PC-3 (cell line): ENCODE results near the gene STIM1. TPM values are rescaled to one million over a fixed set of nuclear protein-coding genes. Genes with fewer than 3 reads are reported as not detected.

Experiments used
- ATAC-seq: fragments of 200-7000 bp; cut with Tn5 transposase; 2 replicates; pipeline ENCODE4 v1.9.1; 2020; ENCODE audit warnings: mild to moderate bottlenecking, moderate library complexity
- BruUV-seq: library from RNA; stranded (reverse); fragments of 400-500 nt; replicated peaks from 2 replicates; lab custom pipeline; 2021; lab: Mats Ljungman, UMichigan
- CTCF ChIA-PET: fragments of 300-600 bp; sonication (Branson Sonifier 250); formaldehyde crosslinking; loops from one replicate; lab custom pipeline; 2022; ENCODE audit warnings: antibody characterized with exemption; lab: Charles Lee
- POLR2A ChIA-PET: fragments of 300-600 bp; sonication (Branson Sonifier 250); formaldehyde crosslinking; loops from one replicate; lab custom pipeline; 2022; ENCODE audit warnings: antibody characterized with exemption; ENCODE audit not compliant: unreplicated experiment; lab: Charles Lee
- DNase-seq: peaks from one replicate; pipeline ENCODE4 v3.0.0-alpha.2; 2015
- H2AFZ ChIP-seq: fragments of 300-600 bp; sonication (generic); 2 replicates; pipeline ENCODE4 v1.6.0; 2016; ENCODE audit warnings: antibody characterized with exemption, low read length
- H3F3A ChIP-seq: fragments of 300-600 bp; sonication (generic); one replicate; pipeline ENCODE4 v1.6.0; 2017; ENCODE audit warnings: antibody characterized with exemption, low read length, control low read depth, mild to moderate bottlenecking; ENCODE audit not compliant: unreplicated experiment
- H3K27ac ChIP-seq: fragments of 300-600 bp; sonication (generic); 2 replicates; pipeline ENCODE4 v1.5.1; 2016; ENCODE audit warnings: mild to moderate bottlenecking, low read length
- H3K27me3 ChIP-seq: fragments of 300-600 bp; sonication (generic); 2 replicates; pipeline ENCODE4 v1.6.1; 2016; ENCODE audit warnings: low read length, mixed read lengths
- H3K36me3 ChIP-seq: fragments of 300-600 bp; sonication (generic); 2 replicates; pipeline ENCODE4 v1.6.1; 2016; ENCODE audit warnings: low read depth, mixed run types, low read length, mixed read lengths
- H3K4me1 ChIP-seq: fragments of 300-600 bp; sonication (generic); 2 replicates; pipeline ENCODE4 v1.5.1; 2016; ENCODE audit warnings: low read length; ENCODE audit not compliant: insufficient read depth
- H3K4me2 ChIP-seq: fragments of 300-600 bp; sonication (generic); 2 replicates; pipeline ENCODE4 v1.6.0; 2016; ENCODE audit warnings: low read length
- H3K4me3 ChIP-seq: fragments of 300-600 bp; sonication (generic); 2 replicates; pipeline ENCODE4 v1.5.1; 2016; ENCODE audit warnings: mild to moderate bottlenecking, low read length, mixed read lengths
- H3K79me2 ChIP-seq: fragments of 300-600 bp; sonication (generic); 2 replicates; pipeline ENCODE4 v1.6.1; 2017; ENCODE audit warnings: low read length, mixed read lengths
- H3K9ac ChIP-seq: fragments of 300-600 bp; sonication (generic); 2 replicates; pipeline ENCODE4 v1.6.0; 2016; ENCODE audit warnings: mild to moderate bottlenecking, low read length
- H3K9me2 ChIP-seq: fragments of 300-600 bp; sonication (generic); replicated peaks from 2 replicates; pipeline ENCODE4 v1.6.1; 2016; ENCODE audit warnings: mixed run types, low read length, mixed read lengths
- H3K9me3 ChIP-seq: fragments of 300-600 bp; sonication (generic); 2 replicates; pipeline ENCODE4 v1.6.1; 2016; ENCODE audit warnings: low read length, mixed read lengths
- H4K20me1 ChIP-seq: fragments of 300-600 bp; sonication (generic); 2 replicates; pipeline ENCODE4 v1.6.1; 2016; ENCODE audit warnings: low read length, mixed read lengths
- EZH2 ChIP-seq: fragments of 300-600 bp; sonication (generic); IDR thresholded peaks from one replicate; pipeline ENCODE4 v1.6.1; 2017; ENCODE audit warnings: antibody characterized with exemption, mild to moderate bottlenecking, low read length; ENCODE audit not compliant: unreplicated experiment
- EZH2phosphoT487 ChIP-seq: fragments of 300-600 bp; sonication (generic); IDR thresholded peaks from 2 replicates; pipeline ENCODE4 v1.6.1; 2018; ENCODE audit warnings: mild to moderate bottlenecking, antibody characterized with exemption, low read length, borderline replicate concordance
- intact Hi-C: fragments of 100-400 bp; cut with micrococcal nuclease; formaldehyde crosslinking; loops from 2 replicates; pipeline ENCODE4 v1.9.0; 2023
- total RNA-seq: library from RNA; depleted of rRNA; stranded (reverse); fragments of >200 nt; gene quantifications from 2 replicates; pipeline ENCODE4 v1.2.3, GENCODE V29; 2014
- TF ChIP-seq, protein P1 (sequence below): fragments of 300-600 bp; sonication (generic); conservative IDR thresholded peaks from 2 replicates; pipeline ENCODE4 v1.5.1; 2017; ENCODE audit warnings: antibody characterized with exemption, low read depth, mild to moderate bottlenecking, low read length

The STIM1 gene
- total RNA-seq, 1 experiment from 2014 or later, result 22.8 TPM

DNA sequence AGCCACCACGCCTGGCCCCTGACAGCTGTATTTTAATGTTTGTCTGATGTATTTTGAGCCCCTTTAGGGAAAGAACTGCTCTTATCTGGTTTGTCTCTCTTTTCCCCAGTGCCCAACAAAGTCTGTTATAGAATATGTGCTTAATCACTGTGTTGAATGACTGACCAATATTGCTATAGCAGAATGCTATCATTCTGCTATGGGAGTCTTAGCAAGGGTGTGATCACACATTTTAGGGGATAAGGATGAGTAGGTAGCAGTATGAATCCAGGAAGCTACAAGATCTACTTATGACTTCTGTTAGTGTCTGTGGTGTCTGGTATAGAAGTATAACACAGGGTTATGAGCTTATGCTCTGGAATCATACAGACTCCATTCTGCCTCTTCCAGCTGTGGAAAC, 121.6 kb downstream of the STIM1 start:
- Histone ChIP-seq H3K9me3 (no peaks in the 10 kb centered on the region), H3F3A (no peaks in the 10 kb centered on the region), H3K36me3 (no peaks in the 10 kb centered on the region), H4K20me1 (no peaks in the 10 kb centered on the region), H3K79me2 (no peaks in the 10 kb centered on the region), H3K27me3 (no peaks in the 10 kb centered on the region), H3K9ac (no peak overlapping the region), H3K4me1 (0 out of 2 replicates have a peak, but pooled peaks cover 6% of the 10 kb centered on the region), H2AFZ (no peak overlapping the region), H3K27ac (no peak overlapping the region), H3K4me2 (no peak overlapping the region), H3K9me2 (no peaks in the 10 kb centered on the region), H3K4me3 (no peak overlapping the region)
- intact Hi-C loops, result no loop called here
- CTCF ChIA-PET, result no interaction called here
- POLR2A ChIA-PET, result no interaction called here
- no peak for DNase-seq
- no peak for ATAC-seq
- no TSS peak for BruUV-seq
- TF ChIP-seq EZH2, result no peak
- TF ChIP-seq, protein P1, sequence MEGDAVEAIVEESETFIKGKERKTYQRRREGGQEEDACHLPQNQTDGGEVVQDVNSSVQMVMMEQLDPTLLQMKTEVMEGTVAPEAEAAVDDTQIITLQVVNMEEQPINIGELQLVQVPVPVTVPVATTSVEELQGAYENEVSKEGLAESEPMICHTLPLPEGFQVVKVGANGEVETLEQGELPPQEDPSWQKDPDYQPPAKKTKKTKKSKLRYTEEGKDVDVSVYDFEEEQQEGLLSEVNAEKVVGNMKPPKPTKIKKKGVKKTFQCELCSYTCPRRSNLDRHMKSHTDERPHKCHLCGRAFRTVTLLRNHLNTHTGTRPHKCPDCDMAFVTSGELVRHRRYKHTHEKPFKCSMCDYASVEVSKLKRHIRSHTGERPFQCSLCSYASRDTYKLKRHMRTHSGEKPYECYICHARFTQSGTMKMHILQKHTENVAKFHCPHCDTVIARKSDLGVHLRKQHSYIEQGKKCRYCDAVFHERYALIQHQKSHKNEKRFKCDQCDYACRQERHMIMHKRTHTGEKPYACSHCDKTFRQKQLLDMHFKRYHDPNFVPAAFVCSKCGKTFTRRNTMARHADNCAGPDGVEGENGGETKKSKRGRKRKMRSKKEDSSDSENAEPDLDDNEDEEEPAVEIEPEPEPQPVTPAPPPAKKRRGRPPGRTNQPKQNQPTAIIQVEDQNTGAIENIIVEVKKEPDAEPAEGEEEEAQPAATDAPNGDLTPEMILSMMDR, result no peak
- TF ChIP-seq EZH2phosphoT487, result no peak

DNA sequence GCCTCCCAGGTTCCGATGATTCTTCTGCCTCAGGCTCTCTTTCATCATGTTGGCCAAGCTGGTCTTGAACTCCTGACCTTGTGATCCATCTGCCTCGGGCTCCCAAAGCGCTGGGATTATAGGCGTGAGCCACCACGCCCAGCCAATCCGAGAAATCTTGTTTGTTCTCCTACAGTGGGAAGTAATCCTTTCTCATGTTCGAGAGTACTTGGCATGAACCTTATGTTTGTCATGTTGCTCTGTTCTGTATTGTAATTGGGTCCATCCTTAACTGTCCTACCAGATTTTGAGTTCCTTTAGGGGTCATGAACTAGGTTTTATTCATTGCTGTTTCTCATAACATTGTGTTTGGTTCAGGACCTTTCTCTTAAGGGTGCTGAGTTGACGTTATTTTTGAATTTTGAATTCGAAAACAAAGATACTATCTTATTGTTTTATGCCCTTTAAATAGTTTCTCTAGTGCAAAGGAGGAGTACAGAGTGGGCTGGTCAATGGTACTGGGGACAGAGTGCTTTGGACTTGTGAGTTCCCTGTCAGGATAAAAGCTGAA, 125.7 kb downstream of the STIM1 start:
- no peaks in the 10 kb centered on the region for H3K9me2 ChIP-seq
- no peaks in the 10 kb centered on the region for H4K20me1 ChIP-seq
- no peaks in the 10 kb centered on the region for H3F3A ChIP-seq
- no peak overlapping the region for H3K4me2 ChIP-seq
- no TSS peak for BruUV-seq
- H3K4me1 ChIP-seq, result no peaks in the 10 kb centered on the region
- no peak overlapping the region for H3K4me3 ChIP-seq
- no peaks in the 10 kb centered on the region for H3K27me3 ChIP-seq
- TF ChIP-seq, protein P1, result no peak
- TF ChIP-seq EZH2phosphoT487 (no peak), EZH2 (no peak)
- DNase-seq (no peak), ATAC-seq (no peak)
- no peaks in the 10 kb centered on the region for H3K79me2 ChIP-seq
- POLR2A ChIA-PET, result no interaction called here
- intact Hi-C loops, result no loop called here
- H3K36me3 ChIP-seq, result no peaks in the 10 kb centered on the region
- CTCF ChIA-PET, result no interaction called here
- H3K9ac ChIP-seq, result no peak overlapping the region
- no peaks in the 10 kb centered on the region for H3K9me3 ChIP-seq
- H3K27ac ChIP-seq, result no peak overlapping the region
- H2AFZ ChIP-seq, result no peak overlapping the region

DNA sequence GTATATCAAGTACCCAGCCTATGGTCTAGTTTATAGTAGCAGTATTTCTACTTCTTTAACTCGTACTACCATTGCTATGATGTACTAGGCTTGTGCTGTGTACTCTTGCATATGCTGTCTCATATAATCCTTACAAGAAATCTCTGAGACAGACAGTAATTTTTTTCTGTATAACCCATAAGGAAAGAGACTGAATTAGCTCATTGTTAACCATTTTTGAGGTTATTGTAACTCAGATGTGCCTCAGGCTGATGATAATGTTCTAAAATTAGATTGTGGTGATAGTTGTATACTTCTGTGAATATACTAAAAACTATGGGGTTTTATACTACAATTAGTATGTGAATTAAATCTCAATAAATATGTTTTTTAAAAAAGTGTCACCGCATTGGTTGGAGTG, 127.0 kb downstream of the STIM1 start:
- Histone ChIP-seq H2AFZ (no peak overlapping the region), H3K9me3 (no peaks in the 10 kb centered on the region), H3K9me2 (no peaks in the 10 kb centered on the region), H3K27ac (no peak overlapping the region), H3K4me3 (no peak overlapping the region), H3K79me2 (no peaks in the 10 kb centered on the region), H3F3A (no peaks in the 10 kb centered on the region), H3K4me2 (no peak overlapping the region), H3K27me3 (no peaks in the 10 kb centered on the region), H3K9ac (no peak overlapping the region), H4K20me1 (no peaks in the 10 kb centered on the region), H3K36me3 (no peaks in the 10 kb centered on the region), H3K4me1 (no peaks in the 10 kb centered on the region)
- BruUV-seq, result no TSS peak
- DNase-seq (no peak), ATAC-seq (no peak)
- ChIA-PET POLR2A (interaction anchor here (0.6 kb wide), 1 partner anchor 548 kb away, joined by 5 read pairs; no protein-coding TSS in a partner anchor), CTCF (no interaction called here)
- intact Hi-C loops, result no loop called here
- TF ChIP-seq EZH2 (no peak), EZH2phosphoT487 (no peak)
- TF ChIP-seq, protein P1, result no peak
